22Rv1 (cell line): ENCODE data around the gene ZCCHC7.

Experiments
- H3K27ac ChIP-seq: fragments of 450-650 bp; 2 replicates; pipeline ENCODE4 v1.5.1; 2017
- ZFX ChIP-seq: fragments of 450-650 bp; IDR thresholded peaks from 2 replicates; pipeline ENCODE4 v1.6.1; 2017; ENCODE audit warnings: antibody characterized with exemption, borderline replicate concordance
- TF ChIP-seq, protein P1 (sequence below): fragments of 450-650 bp; IDR thresholded peaks from 2 replicates; pipeline ENCODE4 v1.5.1; 2017; ENCODE audit warnings: mild to moderate bottlenecking

The ZCCHC7 gene

DNA sequence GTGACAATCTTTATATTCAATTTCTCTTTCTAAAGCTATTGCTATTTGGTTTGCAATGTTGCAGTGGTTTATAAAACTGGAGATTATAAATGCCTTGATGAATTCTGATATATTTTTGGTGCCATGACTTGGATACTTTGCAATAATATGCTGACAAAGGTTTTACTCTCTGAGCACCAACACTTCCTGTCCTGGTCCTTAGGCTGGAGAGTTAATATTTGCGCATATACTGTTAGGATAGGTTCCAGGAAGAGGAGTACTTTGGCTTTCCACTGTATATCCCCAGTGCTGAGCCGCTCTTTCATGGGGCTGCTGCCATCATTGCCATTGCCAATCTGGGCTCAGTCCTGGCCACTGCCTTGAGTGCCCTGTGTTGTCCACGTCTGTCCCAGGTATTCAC lies 139.6 kb downstream of the ZCCHC7 start:
- H3K27ac ChIP-seq: no peak overlapping the region
- no peak for TF ChIP-seq ZFX
- TF ChIP-seq, protein P1, sequence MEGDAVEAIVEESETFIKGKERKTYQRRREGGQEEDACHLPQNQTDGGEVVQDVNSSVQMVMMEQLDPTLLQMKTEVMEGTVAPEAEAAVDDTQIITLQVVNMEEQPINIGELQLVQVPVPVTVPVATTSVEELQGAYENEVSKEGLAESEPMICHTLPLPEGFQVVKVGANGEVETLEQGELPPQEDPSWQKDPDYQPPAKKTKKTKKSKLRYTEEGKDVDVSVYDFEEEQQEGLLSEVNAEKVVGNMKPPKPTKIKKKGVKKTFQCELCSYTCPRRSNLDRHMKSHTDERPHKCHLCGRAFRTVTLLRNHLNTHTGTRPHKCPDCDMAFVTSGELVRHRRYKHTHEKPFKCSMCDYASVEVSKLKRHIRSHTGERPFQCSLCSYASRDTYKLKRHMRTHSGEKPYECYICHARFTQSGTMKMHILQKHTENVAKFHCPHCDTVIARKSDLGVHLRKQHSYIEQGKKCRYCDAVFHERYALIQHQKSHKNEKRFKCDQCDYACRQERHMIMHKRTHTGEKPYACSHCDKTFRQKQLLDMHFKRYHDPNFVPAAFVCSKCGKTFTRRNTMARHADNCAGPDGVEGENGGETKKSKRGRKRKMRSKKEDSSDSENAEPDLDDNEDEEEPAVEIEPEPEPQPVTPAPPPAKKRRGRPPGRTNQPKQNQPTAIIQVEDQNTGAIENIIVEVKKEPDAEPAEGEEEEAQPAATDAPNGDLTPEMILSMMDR: no peak

DNA sequence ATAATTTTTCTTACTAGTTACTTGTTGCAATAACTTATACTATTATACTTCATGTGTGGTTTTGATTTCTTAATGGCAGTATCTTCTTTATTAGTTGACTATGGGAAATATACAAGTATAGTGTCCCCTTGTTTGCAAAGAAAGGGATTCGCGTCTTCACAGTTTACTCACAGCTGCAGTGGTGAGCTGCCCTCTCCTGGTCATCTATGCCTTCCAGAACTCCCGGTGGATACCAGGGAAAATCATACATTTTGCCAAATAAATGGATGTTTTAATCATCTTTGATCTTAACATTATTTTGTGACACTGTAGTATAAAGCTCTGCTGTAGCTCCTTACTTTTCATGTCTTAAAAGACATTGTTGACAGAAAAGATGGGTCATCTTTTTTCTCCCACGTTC lies 142.0 kb downstream of the ZCCHC7 start:
- TF ChIP-seq, protein P1: peak; percentile 59
- TF ChIP-seq ZFX: no peak

DNA sequence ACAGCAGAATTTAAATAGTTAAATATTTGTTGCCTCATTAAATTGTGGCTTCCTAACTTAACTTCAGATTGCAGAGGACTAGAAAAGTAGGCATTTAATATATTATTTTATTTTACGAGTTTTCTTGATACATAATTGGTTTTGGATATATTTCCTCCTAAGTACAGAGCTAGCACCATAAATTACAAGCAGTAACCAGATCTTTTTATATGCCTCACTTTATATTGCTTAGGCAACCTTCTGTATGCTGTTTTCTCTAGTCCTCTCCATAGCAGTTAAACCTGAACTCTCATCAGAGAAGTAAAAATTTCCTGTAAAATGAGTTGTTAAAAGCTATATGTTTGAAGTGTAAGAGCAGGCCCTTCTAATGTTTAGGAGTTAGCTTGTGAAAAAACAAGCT lies 144.2 kb downstream of the ZCCHC7 start:
- TF ChIP-seq, protein P1: no peak
- TF ChIP-seq ZFX: no peak
- H3K27ac ChIP-seq: no peak overlapping the region

More for the DNA sequence above, 142.0 kb downstream of the ZCCHC7 start:
- H3K27ac ChIP-seq: no peak overlapping the region

DNA sequence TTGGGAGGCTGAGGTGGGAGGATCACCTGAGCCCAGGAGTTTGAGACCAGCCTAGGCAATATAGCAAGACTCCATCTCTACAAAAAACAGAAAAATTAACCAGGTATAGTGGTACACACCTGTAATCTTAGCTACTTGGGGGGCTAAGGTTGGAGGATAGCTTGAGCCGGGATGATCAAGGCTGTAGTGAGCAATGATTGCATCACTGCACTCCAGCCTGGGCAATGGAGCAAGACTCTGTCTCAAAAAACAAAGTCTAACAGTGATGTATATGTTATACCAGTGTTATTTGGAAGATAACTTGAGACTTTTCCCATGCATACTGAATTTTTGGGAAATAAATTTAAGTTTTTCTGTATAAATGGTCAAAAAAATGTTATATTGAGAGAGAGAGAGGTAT lies 146.3 kb downstream of the ZCCHC7 start:
- TF ChIP-seq, protein P1: no peak
- TF ChIP-seq ZFX: no peak
- H3K27ac ChIP-seq: no peak overlapping the region

DNA sequence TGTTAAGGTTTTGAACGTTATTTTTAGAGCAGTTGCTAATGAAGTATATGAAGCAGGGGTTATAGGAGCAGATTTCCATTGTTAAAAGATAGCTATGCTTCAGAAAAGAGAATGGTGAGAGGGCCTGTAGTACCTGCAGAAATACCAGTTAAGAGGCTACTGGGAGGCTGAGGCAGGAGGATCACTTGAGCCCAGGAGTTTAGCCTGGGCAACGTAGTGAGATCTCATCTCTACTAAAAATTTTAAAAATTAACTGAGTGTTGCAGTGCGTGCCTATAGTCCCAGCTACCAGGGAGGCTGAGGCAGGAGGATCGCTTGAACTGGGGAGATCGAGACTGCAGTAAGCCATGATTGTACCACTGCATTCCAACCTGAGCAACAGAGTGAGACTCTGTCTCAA lies 148.8 kb downstream of the ZCCHC7 start:
- no peak overlapping the region for H3K27ac ChIP-seq
- no peak for TF ChIP-seq ZFX
- TF ChIP-seq, protein P1: no peak

DNA sequence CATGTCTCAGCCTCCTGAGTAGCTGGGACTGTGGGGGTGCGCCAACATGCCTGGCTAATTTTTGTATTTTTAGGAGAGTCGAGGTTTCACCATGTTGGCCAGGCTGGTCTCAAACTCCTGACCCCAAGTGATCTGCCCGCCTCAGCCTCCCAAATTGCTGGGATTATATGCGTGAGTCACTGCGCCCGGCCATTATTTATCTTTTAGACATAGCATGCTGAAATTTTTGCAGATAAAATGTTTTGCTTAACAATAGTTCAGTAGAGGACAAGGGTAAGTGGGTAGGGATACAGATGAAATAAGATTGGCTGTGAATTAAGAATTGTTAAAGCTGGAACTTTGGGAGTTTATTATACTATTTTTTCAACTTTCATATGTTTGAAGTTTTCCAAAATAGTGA lies 151.3 kb downstream of the ZCCHC7 start:
- TF ChIP-seq, protein P1: no peak
- no peak for TF ChIP-seq ZFX
- H3K27ac ChIP-seq: no peak overlapping the region

DNA sequence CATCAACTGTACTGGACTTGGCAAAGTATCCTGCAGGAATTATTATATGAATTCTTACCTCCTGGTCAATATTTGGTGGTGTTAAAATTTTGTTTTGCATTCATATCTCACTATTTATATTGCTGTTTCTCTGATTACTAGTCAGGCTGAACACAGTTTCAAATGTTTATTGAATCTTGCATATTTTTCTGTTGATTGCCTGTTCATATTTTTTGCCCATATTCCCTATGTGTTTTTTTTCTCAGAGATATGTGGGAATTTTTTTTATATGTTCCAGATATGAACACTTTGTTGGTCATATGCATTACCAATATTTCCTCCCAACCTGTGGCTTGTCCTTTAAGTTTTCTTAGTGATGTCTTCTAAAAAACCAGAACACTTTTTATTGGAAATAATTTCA lies 153.2 kb downstream of the ZCCHC7 start:
- H3K27ac ChIP-seq: no peak overlapping the region
- TF ChIP-seq ZFX: no peak
- TF ChIP-seq, protein P1: no peak
